Vagina (tissue), 2 donors: Measurements from ENCODE around the gene DYSF. TPM values are rescaled to one million over a fixed set of nuclear protein-coding genes. Genes with fewer than 3 reads are reported as not detected.

Experiments
- DNase-seq, 2 donors: peaks; one replicate each; pipeline ENCODE4 v3.0.0-alpha.2; 2017; ENCODE audit errors: extremely low spot score in 2 of 2
- H3K27ac ChIP-seq: fragments of 200-600 bp; sonication (generic); one replicate; pipeline ENCODE4 v1.5.1; 2019
- H3K27me3 ChIP-seq: fragments of 200-600 bp; sonication (generic); one replicate; pipeline ENCODE4 v1.5.1; 2019
- H3K36me3 ChIP-seq, 2 donors: fragments of 200-600 bp; sonication (generic); one replicate each; pipeline ENCODE4 v1.5.1; 2017 to 2019
- H3K4me1 ChIP-seq: fragments of 200-600 bp; sonication (generic); one replicate; pipeline ENCODE4 v1.5.1; 2019
- H3K4me3 ChIP-seq, 2 donors: fragments of 200-600 bp; sonication (generic); 1 replicate in 1 of 2; 2 replicates in 1 of 2; pipeline ENCODE4 v1.5.1; 2016 to 2019
- H3K9me3 ChIP-seq: fragments of 200-600 bp; sonication (generic); one replicate; pipeline ENCODE4 v1.5.1; 2019
- POLR2A ChIP-seq, 2 donors: fragments of 450-650 bp; IDR thresholded peaks; one replicate each; pipeline ENCODE4 v1.6.1; 2017; ENCODE audit warnings: antibody characterized with exemption in 2 of 2, mild to moderate bottlenecking in 2 of 2, moderate library complexity in 2 of 2
- POLR2AphosphoS5 ChIP-seq, 2 donors: sonication (generic); formaldehyde crosslinking; IDR thresholded peaks; one replicate each; pipeline ENCODE4 v1.9.0; 2017; ENCODE audit warnings: antibody characterized with exemption in 2 of 2, mild to moderate bottlenecking in 2 of 2, low read depth in 1 of 2; ENCODE audit not compliant: insufficient read depth in 1 of 2
- intact Hi-C: fragments of 100-400 bp; cut with DNase I; formaldehyde crosslinking; loops from one replicate; pipeline ENCODE4 v1.15.1; 2023
- total RNA-seq: library from RNA; depleted of rRNA; stranded (reverse); fragments of >200 nt; gene quantifications from one replicate; pipeline ENCODE4 v1.2.3, GENCODE V29; 2016
- TF ChIP-seq, protein P1 (sequence below), 3 experiments: fragments of 450-650 bp in 2 of 3; fragments of 200-600 bp in 1 of 3; sonication (generic) in 1 of 3; IDR thresholded peaks; one replicate each; pipeline ENCODE4 v1.5.1; 2017 to 2019; ENCODE audit warnings: antibody characterized with exemption in 3 of 3, mild to moderate bottlenecking in 2 of 3, moderate library complexity in 2 of 3

Gene DYSF
- total RNA-seq, 1 donor from 2014 or later: 10.1 TPM

DNA sequence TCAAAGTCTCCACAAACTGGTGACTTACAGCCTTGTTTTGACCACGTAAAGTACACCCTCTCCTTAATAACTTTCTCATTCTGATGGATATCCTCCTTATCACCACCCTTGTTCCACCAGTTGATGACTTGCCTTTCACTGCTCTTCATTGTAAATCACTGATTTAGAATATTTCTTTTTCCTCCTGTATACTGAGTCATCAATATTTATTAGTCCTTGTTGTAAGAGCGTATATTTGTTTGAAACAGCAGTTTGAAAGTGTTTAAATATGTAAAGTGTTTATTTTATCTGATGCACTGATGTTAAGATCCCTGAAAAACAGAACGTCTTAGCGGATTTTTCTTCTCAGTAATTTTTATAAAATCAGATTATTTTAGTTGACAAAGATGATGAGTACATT, 34.2 kb upstream of the DYSF start:
- H3K4me3 ChIP-seq: no peak overlapping the region
- intact Hi-C loops: no loop called here
- no peaks in the 10 kb centered on the region for H3K27me3 ChIP-seq
- no peaks in the 10 kb centered on the region for H3K9me3 ChIP-seq
- H3K27ac ChIP-seq: no peak overlapping the region
- TF ChIP-seq POLR2AphosphoS5 (IDR thresholded peaks at IDR 0.05; ENCODE audit: insufficient read depth in 1 of 2, low read depth in 1 of 2): no peak
- TF ChIP-seq POLR2A (IDR thresholded peaks at IDR 0.05): no peak
- TF ChIP-seq, protein P1, sequence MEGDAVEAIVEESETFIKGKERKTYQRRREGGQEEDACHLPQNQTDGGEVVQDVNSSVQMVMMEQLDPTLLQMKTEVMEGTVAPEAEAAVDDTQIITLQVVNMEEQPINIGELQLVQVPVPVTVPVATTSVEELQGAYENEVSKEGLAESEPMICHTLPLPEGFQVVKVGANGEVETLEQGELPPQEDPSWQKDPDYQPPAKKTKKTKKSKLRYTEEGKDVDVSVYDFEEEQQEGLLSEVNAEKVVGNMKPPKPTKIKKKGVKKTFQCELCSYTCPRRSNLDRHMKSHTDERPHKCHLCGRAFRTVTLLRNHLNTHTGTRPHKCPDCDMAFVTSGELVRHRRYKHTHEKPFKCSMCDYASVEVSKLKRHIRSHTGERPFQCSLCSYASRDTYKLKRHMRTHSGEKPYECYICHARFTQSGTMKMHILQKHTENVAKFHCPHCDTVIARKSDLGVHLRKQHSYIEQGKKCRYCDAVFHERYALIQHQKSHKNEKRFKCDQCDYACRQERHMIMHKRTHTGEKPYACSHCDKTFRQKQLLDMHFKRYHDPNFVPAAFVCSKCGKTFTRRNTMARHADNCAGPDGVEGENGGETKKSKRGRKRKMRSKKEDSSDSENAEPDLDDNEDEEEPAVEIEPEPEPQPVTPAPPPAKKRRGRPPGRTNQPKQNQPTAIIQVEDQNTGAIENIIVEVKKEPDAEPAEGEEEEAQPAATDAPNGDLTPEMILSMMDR (IDR thresholded peaks at IDR 0.05): no peak
- H3K36me3 ChIP-seq: peaks cover 0 to 12% of the 10 kb centered on the region in 2 donors
- peaks cover 7% of the 10 kb centered on the region for H3K4me1 ChIP-seq
- DNase-seq: no peak

- H3K9me3 ChIP-seq: no peaks in the 10 kb centered on the region
- H3K4me3 ChIP-seq: no peak overlapping the region
- H3K36me3 ChIP-seq: peaks cover 0 to 14% of the 10 kb centered on the region in 2 donors
- TF ChIP-seq POLR2AphosphoS5 (IDR thresholded peaks at IDR 0.05; ENCODE audit: insufficient read depth in 1 of 2, low read depth in 1 of 2): no peak
- TF ChIP-seq, protein P1 (IDR thresholded peaks at IDR 0.05): no peak
- TF ChIP-seq POLR2A (IDR thresholded peaks at IDR 0.05): no peak
- H3K27ac ChIP-seq: no peak overlapping the region
- no peak for DNase-seq
- H3K4me1 ChIP-seq: peaks cover 7% of the 10 kb centered on the region
- no peaks in the 10 kb centered on the region for H3K27me3 ChIP-seq
- intact Hi-C loops: no loop called here
Observed at GRCh38 chr2:71419976-71420375, 33.4 kb upstream of the DYSF start.

DNA sequence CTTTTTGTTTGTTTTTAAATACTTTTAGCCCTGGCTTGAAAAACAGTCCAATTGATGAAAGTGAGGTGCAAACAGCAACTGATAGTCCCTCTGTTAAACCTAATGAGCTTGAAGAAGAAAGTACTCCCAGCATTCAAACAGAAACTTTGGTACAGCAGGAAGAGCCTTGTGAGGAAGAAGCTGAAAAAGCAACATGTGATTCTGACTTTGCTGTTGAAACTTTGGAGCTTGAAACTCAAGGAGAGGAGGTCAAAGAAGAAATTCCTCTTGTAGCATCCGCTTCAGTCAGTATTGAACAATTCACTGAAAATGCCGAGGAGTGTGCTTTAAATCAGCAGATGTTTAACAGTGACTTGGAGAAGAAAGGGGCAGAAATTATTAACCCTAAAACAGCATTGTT, 30.6 kb upstream of the DYSF start:
- Histone ChIP-seq H3K9me3 (no peaks in the 10 kb centered on the region), H3K27me3 (no peaks in the 10 kb centered on the region), H3K36me3 (peaks cover 0 to 37% of the 10 kb centered on the region in 2 donors), H3K4me3 (no peak overlapping the region), H3K4me1 (peaks cover 2% of the 10 kb centered on the region), H3K27ac (no peak overlapping the region)
- DNase-seq: no peak
- intact Hi-C loops: no loop called here
- TF ChIP-seq POLR2AphosphoS5 (IDR thresholded peaks at IDR 0.05; ENCODE audit: insufficient read depth in 1 of 2, low read depth in 1 of 2) (no peak), POLR2A (IDR thresholded peaks at IDR 0.05) (no peak)
- TF ChIP-seq, protein P1 (IDR thresholded peaks at IDR 0.05): no peak

GRCh38 chr2:71423817-71424420, 29.4 kb upstream of the DYSF start:
- H3K4me3 ChIP-seq: no peak overlapping the region
- intact Hi-C loops: no loop called here
- no peak for DNase-seq
- no peaks in the 10 kb centered on the region for H3K9me3 ChIP-seq
- no peaks in the 10 kb centered on the region for H3K4me1 ChIP-seq
- H3K27me3 ChIP-seq: no peaks in the 10 kb centered on the region
- TF ChIP-seq POLR2A (IDR thresholded peaks at IDR 0.05) (no peak), POLR2AphosphoS5 (IDR thresholded peaks at IDR 0.05; ENCODE audit: insufficient read depth in 1 of 2, low read depth in 1 of 2) (no peak)
- TF ChIP-seq, protein P1 (IDR thresholded peaks at IDR 0.05): no peak
- peaks cover 0 to 48% of the 10 kb centered on the region in 2 donors for H3K36me3 ChIP-seq
- H3K27ac ChIP-seq: no peak overlapping the region

GRCh38 chr2:71426721-71427120, 26.6 kb upstream of the DYSF start:
- intact Hi-C loops: no loop called here
- Histone ChIP-seq H3K27me3 (no peaks in the 10 kb centered on the region), H3K4me1 (no peaks in the 10 kb centered on the region), H3K36me3 (peaks cover 0 to 69% of the 10 kb centered on the region in 2 donors), H3K9me3 (no peaks in the 10 kb centered on the region), H3K4me3 (no peak overlapping the region), H3K27ac (no peak overlapping the region)
- DNase-seq: no peak
- TF ChIP-seq, protein P1 (IDR thresholded peaks at IDR 0.05): no peak
- TF ChIP-seq POLR2A (IDR thresholded peaks at IDR 0.05) (no peak), POLR2AphosphoS5 (IDR thresholded peaks at IDR 0.05; ENCODE audit: insufficient read depth in 1 of 2, low read depth in 1 of 2) (no peak)
